ENCODE measurements around the gene LTO1. TPM values are rescaled to one million over a fixed set of nuclear protein-coding genes. Genes with fewer than 3 reads are reported as not detected.

Gene LTO1
- total RNA-seq, 1 donor from 2014 or later: 20.0 TPM

GRCh38 chr11:69664901-69665300 is 10.3 kb downstream of the LTO1 start:
- Mint-ChIP-seq H3K36me3 (ENCODE audit: low read depth, unreplicated experiment) (peaks cover 28% of the 10 kb centered on the region), H3K4me3 (ENCODE audit: unreplicated experiment) (no peak overlapping the region), H3K27me3 (ENCODE audit: low read depth, unreplicated experiment) (peaks cover 3% of the 10 kb centered on the region), H3K4me1 (ENCODE audit: low read depth, unreplicated experiment) (peaks cover 2% of the 10 kb centered on the region), H3K9me3 (ENCODE audit: unreplicated experiment) (no peaks in the 10 kb centered on the region), H3K27ac (ENCODE audit: unreplicated experiment) (no peak overlapping the region)
- Histone ChIP-seq H3K9me3 (ENCODE audit: insufficient read depth, low read depth, low read length) (no peaks in the 10 kb centered on the region), H3K4me3 (ENCODE audit: insufficient read depth, low read depth, low read length) (no peak overlapping the region), H2AFZ (ENCODE audit: low read depth, low read length) (no peak overlapping the region), H3K4me2 (ENCODE audit: low read length) (no peak overlapping the region), H4K20me1 (ENCODE audit: insufficient read depth, low read length) (peaks cover 28% of the 10 kb centered on the region), H3K27ac (ENCODE audit: low read depth, low read length) (no peak overlapping the region), H3K27me3 (ENCODE audit: insufficient read depth, low read length) (no peaks in the 10 kb centered on the region), H3K79me2 (ENCODE audit: insufficient read depth, low read length) (peaks cover 5% of the 10 kb centered on the region), H3K36me3 (ENCODE audit: insufficient read depth, low read length) (peaks cover 18% of the 10 kb centered on the region), H3K9ac (ENCODE audit: low read length) (no peak overlapping the region), H3K4me1 (ENCODE audit: insufficient read depth, low read length) (peaks cover 1% of the 10 kb centered on the region)
- no peak for FAIRE-seq
- no peak for TF ChIP-seq CTCF (IDR thresholded peaks at IDR 0.05; ENCODE audit: insufficient read depth, low read depth, low read length)
- no peak for TF ChIP-seq EZH2 (IDR thresholded peaks at IDR 0.05; ENCODE audit: insufficient read depth, low read length)
- DNase-seq (ENCODE audit: low read depth): no peak

- peaks cover 21% of the 10 kb centered on the region for H4K20me1 ChIP-seq (ENCODE audit: insufficient read depth, low read length)
- no peaks in the 10 kb centered on the region for H3K9me3 ChIP-seq (ENCODE audit: insufficient read depth, low read depth, low read length)
- H3K4me1 Mint-ChIP-seq (ENCODE audit: low read depth, unreplicated experiment): peaks cover 2% of the 10 kb centered on the region
- no peak for FAIRE-seq
- H3K36me3 Mint-ChIP-seq (ENCODE audit: low read depth, unreplicated experiment): peaks cover 27% of the 10 kb centered on the region
- H3K27ac Mint-ChIP-seq (ENCODE audit: unreplicated experiment): no peak overlapping the region
- H3K4me2 ChIP-seq (ENCODE audit: low read length): no peak overlapping the region
- H3K27me3 Mint-ChIP-seq (ENCODE audit: low read depth, unreplicated experiment): peaks cover 6% of the 10 kb centered on the region
- TF ChIP-seq CTCF (IDR thresholded peaks at IDR 0.05; ENCODE audit: insufficient read depth, low read depth, low read length) (no peak), EZH2 (IDR thresholded peaks at IDR 0.05; ENCODE audit: insufficient read depth, low read length) (no peak)
- no peaks in the 10 kb centered on the region for H3K9me3 Mint-ChIP-seq (ENCODE audit: unreplicated experiment)
- H3K79me2 ChIP-seq (ENCODE audit: insufficient read depth, low read length): peaks cover 3% of the 10 kb centered on the region
- H2AFZ ChIP-seq (ENCODE audit: low read depth, low read length): no peak overlapping the region
- H3K4me3 Mint-ChIP-seq (ENCODE audit: unreplicated experiment): no peak overlapping the region
- H3K27me3 ChIP-seq (ENCODE audit: insufficient read depth, low read length): no peaks in the 10 kb centered on the region
- H3K4me3 ChIP-seq (ENCODE audit: insufficient read depth, low read depth, low read length): no peak overlapping the region
- no peak overlapping the region for H3K9ac ChIP-seq (ENCODE audit: low read length)
- DNase-seq (ENCODE audit: low read depth): no peak
- no peak overlapping the region for H3K27ac ChIP-seq (ENCODE audit: low read depth, low read length)
- no peaks in the 10 kb centered on the region for H3K4me1 ChIP-seq (ENCODE audit: insufficient read depth, low read length)
- peaks cover 15% of the 10 kb centered on the region for H3K36me3 ChIP-seq (ENCODE audit: insufficient read depth, low read length)
Measured at GRCh38 chr11:69664103-69664775, 10.9 kb downstream of the LTO1 start.

- Mint-ChIP-seq H3K36me3 (ENCODE audit: low read depth, unreplicated experiment) (peaks cover 26% of the 10 kb centered on the region), H3K27me3 (ENCODE audit: low read depth, unreplicated experiment) (peaks cover 6% of the 10 kb centered on the region), H3K9me3 (ENCODE audit: unreplicated experiment) (no peaks in the 10 kb centered on the region), H3K4me1 (ENCODE audit: low read depth, unreplicated experiment) (peaks cover 2% of the 10 kb centered on the region), H3K27ac (ENCODE audit: unreplicated experiment) (no peak overlapping the region), H3K4me3 (ENCODE audit: unreplicated experiment) (no peak overlapping the region)
- peaks cover 11% of the 10 kb centered on the region for H3K36me3 ChIP-seq (ENCODE audit: insufficient read depth, low read length)
- no peak for FAIRE-seq
- peaks cover 4% of the 10 kb centered on the region for H3K4me1 ChIP-seq (ENCODE audit: insufficient read depth, low read length)
- H3K27ac ChIP-seq (ENCODE audit: low read depth, low read length): no peak overlapping the region
- H3K4me2 ChIP-seq (ENCODE audit: low read length): no peak overlapping the region
- TF ChIP-seq CTCF (IDR thresholded peaks at IDR 0.05; ENCODE audit: insufficient read depth, low read depth, low read length) (no peak), EZH2 (IDR thresholded peaks at IDR 0.05; ENCODE audit: insufficient read depth, low read length) (no peak)
- H3K9me3 ChIP-seq (ENCODE audit: insufficient read depth, low read depth, low read length): no peaks in the 10 kb centered on the region
- no peak overlapping the region for H3K9ac ChIP-seq (ENCODE audit: low read length)
- H4K20me1 ChIP-seq (ENCODE audit: insufficient read depth, low read length): peaks cover 16% of the 10 kb centered on the region
- no peak for DNase-seq (ENCODE audit: low read depth)
- H3K79me2 ChIP-seq (ENCODE audit: insufficient read depth, low read length): peaks cover 3% of the 10 kb centered on the region
- H3K4me3 ChIP-seq (ENCODE audit: insufficient read depth, low read depth, low read length): no peak overlapping the region
- H2AFZ ChIP-seq (ENCODE audit: low read depth, low read length): no peak overlapping the region
- no peaks in the 10 kb centered on the region for H3K27me3 ChIP-seq (ENCODE audit: insufficient read depth, low read length)
Measured at GRCh38 chr11:69663326-69663725, 11.8 kb downstream of the LTO1 start.
